GM19099 (cell line): ENCODE results near the gene RHEB.

Source experiments
- POLR2A ChIP-seq: IDR thresholded peaks from 3 replicates; pipeline ENCODE4 v1.6.1; 2011; ENCODE audit warnings: low read depth; ENCODE audit not compliant: insufficient read length; ENCODE audit errors: extremely low read depth

RHEB gene

GRCh38 chr7:151513133-151513532 is 6.6 kb downstream of the RHEB start:
- TF ChIP-seq POLR2A: no peak

DNA sequence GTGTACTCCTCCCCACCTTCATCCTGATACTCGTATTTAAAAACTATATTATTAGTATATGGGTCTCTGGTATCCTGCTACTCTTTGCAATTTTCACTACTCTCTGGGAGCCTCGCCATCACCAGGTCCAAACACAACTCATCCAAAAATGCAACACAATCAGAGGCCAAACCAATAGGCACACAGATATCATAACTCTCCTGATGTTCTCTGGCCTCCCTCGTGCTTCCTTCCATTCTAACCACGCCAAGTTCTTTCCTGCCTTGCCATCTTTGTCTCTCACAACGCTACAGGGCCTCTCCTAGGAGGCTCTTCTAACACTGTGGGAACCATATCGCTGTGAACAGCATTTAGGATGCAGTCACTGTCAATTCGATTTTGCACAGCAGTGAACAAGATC is 7.3 kb downstream of the RHEB start:
- TF ChIP-seq POLR2A: no peak

DNA sequence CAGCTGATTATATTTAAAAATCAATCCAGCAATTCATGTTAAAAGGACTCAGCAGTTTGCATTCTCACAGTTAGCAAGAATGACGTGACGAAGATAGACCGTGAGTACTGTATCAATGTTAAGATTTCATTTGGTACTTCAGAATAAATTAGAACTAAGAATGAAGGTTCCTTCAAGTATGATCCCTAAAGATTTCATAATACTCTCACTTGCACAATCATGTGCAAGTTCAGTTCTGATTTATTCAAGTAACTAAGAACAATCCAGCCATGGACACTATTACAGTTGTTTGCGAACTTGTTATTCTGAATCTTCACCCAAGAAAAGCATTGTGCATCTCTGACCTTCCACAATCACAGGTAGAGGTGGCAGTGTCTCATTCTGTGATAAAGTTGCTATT is 7.7 kb downstream of the RHEB start:
- TF ChIP-seq POLR2A: no peak

DNA sequence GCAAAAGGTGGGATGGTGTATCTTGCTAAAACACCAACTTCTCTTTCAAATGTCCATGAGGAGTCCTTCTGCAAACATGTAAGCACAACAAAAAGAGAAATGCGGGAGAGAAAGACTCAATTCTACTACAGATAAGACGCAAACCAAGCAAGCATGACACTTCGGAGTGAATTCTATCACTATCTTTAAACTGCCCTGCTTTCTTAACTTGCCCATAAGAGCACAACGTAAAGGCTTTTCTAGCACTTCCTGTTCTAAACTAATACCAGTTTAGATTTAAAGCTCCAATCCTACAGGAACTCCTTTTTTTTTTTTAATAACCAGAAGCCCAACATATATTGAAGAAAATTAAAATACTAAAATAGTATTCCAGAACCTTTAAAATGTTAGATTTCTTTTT is 8.4 kb downstream of the RHEB start:
- no peak for TF ChIP-seq POLR2A

GRCh38 chr7:151509670-151510333 is 9.9 kb downstream of the RHEB start:
- TF ChIP-seq POLR2A: no peak

- TF ChIP-seq POLR2A: no peak
These were observed 10.7 kb downstream of the RHEB start for GRCh38 chr7:151508991-151509390.

DNA sequence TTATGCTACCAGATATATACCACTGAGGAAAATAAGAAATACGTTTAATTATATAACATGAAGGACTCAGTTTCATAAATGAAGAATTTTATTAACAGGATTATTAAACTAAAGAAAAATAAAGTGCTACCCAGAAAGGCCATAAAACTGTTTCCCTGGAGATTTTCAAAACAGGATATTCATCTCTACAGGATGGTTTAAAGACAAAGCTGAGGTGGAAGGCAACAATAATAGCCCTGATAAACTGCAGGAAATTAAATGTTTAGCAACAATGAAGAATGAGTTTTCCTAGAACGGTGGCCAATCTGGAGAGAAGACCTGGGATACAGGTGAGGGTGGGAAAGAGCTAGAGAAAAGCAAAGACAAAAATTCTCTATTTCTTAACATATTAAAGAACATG is 11.9 kb downstream of the RHEB start:
- no peak for TF ChIP-seq POLR2A

GRCh38 chr7:151506901-151507382 is 12.8 kb downstream of the RHEB start:
- no peak for TF ChIP-seq POLR2A

GRCh38 chr7:151505836-151506468 is 13.7 kb downstream of the RHEB start:
- no peak for TF ChIP-seq POLR2A

DNA sequence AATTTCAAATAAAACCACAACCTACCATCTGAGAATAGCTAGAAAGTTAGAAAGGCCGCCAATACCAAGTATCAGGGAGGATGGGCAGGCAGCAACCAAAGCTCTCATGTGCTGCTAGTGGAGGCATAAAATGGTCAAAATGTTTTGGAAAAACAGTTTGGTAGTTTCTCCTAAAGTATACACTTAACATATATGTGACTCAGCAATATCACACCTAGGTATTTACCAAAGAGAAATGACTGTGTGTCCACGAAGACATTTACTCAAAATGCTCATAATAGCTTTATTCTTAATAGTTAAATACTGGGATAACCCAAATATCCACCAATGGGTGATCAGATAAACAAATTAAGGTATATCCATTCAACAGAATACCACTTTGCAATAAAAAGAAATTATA is 14.3 kb downstream of the RHEB start:
- no peak for TF ChIP-seq POLR2A

DNA sequence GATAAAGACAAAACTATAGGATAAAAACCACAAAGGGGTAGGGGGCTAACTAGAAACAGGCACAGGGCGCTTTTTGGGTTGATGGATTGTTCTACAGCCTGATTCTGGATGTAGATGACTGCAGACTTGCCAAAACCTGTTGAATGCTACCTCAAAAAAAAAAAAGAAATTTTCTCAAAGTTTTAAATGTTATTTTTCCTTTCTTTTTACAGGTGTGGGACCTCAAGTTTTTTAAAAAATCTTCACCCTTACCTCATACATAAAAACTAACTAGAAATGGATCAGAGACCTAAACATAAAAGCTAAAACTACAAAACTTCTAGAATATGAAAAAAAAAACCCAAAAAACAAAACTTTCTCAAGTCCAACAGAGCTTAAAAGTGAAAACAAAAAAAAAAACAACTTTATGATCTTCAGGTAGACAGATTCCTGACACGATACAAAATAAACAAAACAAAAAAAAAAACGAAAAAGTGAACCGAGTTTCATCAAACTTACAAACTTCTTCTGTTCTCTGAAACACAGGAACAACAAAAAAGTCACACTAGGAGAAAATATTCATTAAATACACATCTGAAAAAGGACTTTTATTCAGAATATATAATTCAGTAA is 14.9 kb downstream of the RHEB start:
- TF ChIP-seq POLR2A: no peak

- TF ChIP-seq POLR2A: no peak
These were observed 15.6 kb downstream of the RHEB start for GRCh38 chr7:151503902-151504714.

- TF ChIP-seq POLR2A: no peak
These were observed 18.0 kb downstream of the RHEB start for GRCh38 chr7:151501676-151502075.

DNA sequence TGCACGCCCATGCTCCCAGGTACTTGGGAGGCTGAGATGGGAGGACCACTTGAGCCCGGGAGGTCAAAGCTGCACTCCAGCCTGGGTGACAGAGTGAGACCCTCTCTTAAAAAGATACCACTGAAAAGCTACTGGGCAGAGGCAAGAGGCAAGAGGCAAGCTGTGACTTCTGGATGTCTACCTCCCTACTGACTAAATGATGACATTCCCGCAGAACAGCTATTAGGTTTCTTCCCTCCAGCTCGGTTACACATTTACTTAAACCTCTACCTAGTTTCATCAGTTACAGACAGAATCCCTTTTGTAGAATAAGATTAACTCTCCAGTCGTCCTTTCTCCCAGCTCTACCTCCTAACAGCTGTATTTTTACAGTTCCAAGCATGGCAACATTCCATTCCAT is 21.2 kb downstream of the RHEB start:
- no peak for TF ChIP-seq POLR2A

GRCh38 chr7:151497306-151497871 is 22.3 kb downstream of the RHEB start:
- no peak for TF ChIP-seq POLR2A
